HTERT RPE-1 (cell line): ENCODE measurements around the gene USP54.
"Not testable (repeated sequence)": the region's sequence is repeated elsewhere in the genome, so short reads cannot be mapped to it uniquely, and the experiment has no call there.

ENCODE experiments used
- in situ Hi-C: fragments of 300-500 bp; cut with MboI; formaldehyde crosslinking; loops from 4 replicates; pipeline ENCODE4 v1.14.3; 2020; ENCODE audit warnings: low sequenced_read_pairs

The USP54 gene

DNA sequence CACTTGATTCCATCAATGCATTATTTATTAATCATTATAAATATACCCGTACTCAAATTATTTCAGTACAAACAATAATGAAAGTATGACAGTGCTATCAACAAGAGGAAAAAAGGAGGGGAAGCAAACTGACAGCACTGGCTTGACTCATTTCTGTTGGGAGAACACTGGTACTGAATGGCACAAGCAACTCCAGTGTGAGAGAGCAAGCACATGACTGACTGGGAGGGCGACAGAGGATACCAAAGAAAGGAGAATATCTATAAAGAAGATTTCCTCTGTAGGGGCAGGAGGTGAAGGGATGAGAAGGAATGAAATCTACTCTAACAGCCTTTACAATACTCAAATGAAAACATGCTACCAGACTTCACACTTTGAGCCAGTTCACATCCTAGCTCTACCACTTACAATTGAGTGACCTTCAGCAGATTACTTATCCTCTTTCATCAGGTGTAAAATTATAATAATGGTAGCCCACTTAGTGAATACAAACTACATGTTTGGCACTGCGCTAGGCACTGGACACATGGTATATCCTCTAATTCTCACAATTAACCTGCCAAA is 1.5 kb downstream of the USP54 start:
- in situ Hi-C loops: no loop called here

DNA sequence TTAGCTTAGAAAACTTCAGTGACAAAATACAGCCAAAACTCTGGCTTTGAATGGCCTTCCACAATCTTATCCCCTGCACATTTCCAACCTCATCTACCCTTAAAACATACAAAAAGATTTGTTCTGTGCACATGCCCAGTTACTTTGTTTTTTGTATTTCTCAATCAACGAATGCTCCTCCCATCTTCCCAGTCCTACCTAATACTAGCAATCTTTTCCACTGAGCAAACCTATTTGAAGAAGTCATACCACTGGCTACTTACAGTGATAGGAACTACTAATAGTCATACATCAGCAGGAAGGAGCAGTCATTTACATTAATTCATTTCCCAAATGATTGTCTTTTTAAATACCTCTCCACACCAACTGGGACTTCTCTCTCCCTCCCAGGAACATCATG is 2.5 kb downstream of the USP54 start:
- in situ Hi-C loops: no loop called here

DNA sequence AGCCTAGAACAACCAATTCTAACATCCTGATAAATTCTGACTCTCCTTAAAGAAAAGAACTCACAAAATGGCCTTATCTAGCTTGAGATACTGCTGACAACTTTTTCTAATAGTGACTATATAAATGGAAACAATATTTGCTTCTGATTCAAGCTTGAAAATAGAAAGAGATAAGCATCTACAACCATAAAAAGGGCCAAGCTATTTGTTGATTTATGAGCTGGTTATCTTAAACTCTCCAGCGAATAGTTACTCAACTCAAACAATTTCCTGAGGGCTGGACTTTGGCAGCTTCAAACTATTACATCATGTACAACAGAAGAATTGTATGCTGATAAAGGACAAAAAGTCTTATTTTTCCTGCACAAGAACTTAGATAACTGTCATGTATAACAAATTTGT is 4.6 kb downstream of the USP54 start:
- in situ Hi-C loops: no loop called here

DNA sequence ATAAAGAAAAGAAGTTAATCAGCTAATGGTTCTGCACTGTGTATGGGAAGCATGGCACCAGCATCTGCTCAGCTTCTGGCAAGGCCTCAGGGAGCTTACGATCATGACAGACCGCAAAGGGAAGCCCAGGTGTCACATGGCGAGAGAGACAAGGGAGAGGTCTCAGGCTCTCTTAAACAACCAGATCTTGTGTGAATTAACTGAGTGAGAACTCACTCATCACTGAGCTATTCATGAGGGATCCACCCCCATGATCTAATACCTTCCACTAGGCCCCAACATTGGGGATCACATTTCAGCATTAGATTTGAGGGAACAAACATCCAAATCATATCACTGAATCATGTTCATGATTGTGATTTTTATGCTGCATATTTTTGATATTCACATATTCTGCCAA is 5.8 kb downstream of the USP54 start:
- in situ Hi-C loops: no loop called here

DNA sequence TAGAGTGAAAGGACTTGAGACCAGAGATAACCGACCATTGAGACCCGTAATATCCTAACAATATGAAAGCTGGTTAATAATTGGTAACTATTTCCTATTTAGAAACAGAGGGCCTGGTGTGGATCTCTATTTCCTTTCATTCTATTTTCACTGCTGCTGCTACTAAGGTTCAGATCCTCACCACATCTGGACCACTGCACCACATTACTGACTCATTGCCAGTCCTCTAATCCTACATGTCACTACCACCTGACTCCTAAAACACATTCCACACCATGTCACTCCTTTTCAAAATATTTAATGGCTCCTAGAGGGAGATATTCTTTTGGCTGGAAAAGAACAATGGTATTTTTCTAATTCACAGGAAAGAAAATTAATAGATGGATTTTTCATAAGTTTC is 6.4 kb downstream of the USP54 start:
- in situ Hi-C loops: no loop called here

DNA sequence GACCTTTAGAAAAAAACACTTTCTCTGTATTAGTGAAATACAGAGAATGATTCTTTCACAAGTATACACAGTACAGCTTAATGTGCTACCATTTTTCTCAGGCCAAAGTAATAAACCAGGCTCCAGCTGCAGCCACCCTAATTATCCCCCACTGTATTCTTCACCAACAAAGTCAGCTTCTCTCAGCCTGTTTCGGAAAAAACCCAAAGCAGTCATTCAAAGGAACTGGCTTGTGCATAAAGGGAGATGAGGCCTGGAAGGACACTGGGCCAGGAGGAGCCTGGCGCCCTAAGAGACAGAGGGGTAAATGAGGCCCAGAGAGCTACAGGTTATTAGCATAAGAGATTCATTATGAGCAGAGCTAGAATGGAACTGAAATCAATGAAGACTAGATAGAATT is 9.2 kb downstream of the USP54 start:
- in situ Hi-C loops: no loop called here

DNA sequence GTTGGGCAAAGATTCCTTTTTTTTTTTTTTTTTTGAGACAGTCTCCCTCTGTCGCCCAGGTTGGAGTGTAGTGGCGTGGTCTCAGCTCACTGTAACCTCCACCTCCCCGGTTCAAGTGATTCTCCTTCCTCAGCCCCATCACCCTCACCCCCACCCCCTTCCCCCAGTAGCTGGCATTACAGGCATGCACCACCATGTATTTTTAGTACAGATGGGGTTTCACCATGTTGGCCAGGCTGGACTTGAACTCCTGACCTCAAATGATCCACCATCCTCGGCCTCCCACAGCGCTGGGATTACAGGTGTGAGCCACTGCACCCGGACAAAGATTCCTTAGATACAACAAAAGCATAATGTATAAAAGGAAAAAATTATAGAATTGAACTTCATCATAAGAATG is 12.2 kb downstream of the USP54 start:
- in situ Hi-C loops: not testable (repeated sequence)

DNA sequence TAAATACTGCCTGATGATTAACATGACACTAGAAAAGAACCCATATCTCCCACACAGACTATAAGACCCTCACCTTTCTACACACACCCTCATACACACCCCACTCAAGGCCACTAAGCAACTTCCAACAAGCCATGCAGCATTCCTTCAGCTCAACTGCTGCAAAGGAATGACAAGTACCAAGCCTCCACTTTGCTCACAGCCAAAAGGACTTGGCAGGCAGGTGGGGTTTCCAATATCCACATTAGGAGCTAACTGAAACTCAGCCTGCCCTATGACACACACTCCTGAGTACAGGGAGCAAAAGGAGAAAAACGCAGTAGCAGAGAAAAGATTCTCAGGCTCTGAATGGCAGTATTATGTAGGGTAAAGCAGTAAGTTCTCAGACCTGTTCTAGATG is 13.4 kb downstream of the USP54 start:
- in situ Hi-C loops: no loop called here

DNA sequence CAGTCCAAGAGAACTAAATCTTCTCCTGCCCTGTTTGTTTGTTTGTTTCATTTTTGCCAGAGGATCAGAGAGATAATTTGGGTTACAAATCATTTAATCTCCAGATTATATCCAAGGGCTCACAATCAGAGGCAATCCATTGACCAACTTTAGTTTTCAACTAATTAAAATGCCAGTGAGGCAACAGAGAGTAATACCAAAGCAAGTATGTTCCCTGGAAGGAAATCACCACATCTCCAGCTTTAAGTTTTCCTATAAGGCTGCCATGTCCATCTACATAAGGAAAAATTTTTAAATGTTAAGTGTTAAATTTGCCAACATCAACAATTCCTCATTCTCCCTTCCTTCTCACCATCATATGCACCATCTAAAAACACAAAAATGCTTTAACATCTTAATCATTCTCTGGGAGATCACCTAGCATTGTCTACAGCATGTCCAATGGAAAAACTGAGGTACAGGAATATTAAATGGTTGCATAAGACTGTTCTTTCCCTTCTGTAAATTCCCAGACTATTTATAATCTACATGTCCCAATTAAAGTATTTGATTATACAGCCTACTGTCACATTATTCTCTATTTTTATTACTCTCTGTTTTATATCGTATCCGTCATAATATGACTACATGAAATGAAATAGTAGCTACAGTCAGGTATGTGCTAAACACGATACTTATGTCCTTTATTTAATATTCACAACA is 14.1 kb downstream of the USP54 start:
- in situ Hi-C loops: no loop called here

DNA sequence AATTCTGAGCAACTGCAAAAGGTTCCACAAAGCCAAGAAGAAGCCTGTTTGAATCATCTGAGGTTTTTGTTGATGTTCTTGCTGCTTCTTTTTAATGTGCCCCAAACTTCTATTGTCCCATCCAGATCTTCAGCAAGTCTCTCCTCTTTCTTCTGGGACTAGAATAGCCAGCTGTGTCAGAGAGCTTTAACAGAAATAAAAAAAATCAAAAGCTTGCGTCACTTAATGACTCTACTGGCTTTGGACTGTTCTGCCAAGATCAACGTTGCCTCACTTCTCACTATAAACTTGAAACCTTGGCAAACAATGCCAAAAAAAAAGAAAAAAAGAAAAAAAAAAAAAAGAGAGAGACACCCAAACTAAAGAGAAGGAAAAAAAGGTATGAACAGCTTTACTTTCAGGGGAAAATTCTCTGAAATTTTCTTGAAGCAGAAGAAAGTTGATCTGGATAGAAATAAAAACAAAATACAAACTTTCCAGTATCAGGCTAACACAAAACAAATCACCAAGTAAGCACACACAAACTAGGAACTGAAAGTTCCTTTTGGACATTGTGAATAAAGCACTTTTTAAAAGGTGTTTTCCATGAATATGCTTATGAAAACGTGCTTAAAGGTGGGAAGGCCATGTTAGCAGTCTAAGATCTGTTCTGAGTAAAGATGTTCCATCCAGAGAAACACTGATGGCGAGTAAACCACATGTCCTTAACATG is 14.8 kb downstream of the USP54 start:
- in situ Hi-C loops: no loop called here

DNA sequence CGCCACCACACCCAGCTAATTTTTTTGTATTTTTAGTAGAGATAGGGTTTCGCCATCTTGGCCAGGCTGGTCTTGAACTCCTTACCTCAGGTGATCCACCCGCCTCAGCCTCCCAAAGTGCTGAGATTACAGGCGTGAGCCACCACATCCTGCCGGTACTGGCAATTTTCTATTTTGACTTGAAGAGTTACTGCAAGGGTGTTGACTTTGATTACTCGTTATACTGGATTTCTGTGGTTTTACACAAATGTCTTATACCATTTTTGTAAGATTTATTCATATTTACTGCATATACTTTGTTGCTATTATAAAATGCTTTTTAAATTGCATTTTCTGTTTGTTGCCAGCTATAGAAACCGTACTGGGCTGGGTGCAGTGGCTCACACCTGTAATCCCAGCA is 24.1 kb downstream of the USP54 start:
- in situ Hi-C loops: not testable (repeated sequence)

DNA sequence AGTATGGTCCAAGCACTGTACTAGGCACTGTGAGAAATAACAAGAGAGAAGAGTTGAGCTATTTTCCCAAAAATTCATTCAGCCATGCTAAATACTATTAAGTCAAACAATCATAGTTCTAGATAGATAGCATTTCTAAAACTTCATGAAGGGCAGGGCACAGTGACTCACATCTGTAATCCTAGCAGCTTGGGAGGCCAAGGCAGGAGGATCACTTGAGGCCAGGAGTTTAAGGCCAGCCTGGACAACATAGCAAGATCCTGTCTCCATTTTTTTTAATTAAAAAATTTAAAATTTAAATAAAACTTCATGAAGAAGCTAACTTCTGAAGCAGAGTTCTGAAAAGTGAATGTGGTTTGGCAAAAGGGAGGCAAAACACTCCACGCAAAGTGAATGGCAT is 29.9 kb downstream of the USP54 start:
- in situ Hi-C loops: no loop called here

DNA sequence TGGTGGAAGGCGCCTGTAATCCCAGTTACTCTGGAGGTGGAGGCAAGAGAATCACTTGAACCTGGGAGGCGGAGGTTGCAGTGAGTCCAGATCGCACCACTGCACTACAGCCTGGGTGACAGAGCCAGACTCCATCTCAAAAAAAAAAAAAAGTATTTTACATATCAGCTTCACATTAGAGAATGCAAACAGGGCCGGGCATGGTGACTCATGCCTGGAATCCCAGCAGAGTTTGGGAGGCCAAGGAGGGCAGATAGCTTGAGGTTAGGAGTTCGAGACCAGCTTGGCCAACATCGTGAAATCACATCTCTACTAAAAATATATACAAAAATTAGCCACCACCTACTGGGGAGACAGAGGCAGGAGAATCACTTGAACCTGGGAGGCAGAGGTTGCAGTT is 31.6 kb downstream of the USP54 start:
- in situ Hi-C loops: no loop called here

DNA sequence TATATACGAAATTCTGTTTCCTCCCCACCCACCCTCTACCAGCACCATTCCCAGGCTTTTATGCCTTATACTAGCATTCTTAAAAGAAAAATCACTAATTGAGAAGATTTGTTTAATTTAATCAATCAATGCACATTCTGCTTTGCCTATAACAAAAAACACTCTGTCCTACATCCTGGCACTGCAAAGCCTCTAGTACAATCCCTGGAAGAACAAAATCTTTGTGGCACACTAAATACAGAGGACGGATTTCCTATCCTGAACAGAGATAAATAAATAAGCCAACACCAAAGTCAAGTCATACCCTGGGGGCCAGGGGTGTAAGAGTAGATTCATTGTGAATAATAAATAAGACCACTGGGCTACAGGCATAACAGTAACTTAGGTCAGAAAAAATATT is 34.3 kb downstream of the USP54 start:
- in situ Hi-C loops: no loop called here

DNA sequence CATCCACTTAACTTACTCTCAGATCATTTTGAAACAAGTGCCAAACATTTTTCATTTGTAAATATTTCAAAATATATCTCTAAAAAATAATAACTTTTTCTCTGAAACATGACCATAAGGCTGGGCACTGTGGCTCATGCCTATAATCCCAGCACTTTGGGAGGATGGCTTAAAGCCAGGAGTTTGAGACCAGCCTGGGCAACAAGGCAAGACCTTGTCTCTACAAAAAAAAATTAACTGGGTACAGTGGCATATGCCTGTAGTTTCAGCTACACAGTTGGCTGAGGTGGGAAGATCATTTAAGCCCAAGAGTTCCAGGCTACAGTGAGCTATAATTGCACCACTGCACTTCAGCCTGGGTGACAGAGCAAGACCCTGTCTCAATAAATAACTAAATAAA is 36.4 kb downstream of the USP54 start:
- in situ Hi-C loops: no loop called here

DNA sequence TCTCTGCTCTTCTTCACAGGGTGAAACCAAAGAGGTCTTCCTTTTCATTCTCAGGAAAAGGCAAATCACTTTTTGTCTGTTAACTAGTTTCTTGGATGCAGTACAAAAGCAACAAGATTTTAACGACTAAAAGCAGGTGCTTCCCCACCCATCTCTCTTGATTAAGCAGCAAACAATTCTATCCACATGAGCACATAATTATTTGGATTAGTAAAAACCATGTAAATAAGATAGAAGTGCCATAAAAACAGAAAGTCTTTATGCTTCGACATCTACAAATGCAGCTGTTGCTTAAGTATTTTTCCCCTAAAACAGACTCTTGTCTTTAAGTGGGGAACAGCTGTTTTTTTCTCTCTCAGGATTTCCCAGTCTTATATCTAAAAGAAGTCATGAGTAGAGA is 37.4 kb downstream of the USP54 start:
- in situ Hi-C loops: no loop called here

DNA sequence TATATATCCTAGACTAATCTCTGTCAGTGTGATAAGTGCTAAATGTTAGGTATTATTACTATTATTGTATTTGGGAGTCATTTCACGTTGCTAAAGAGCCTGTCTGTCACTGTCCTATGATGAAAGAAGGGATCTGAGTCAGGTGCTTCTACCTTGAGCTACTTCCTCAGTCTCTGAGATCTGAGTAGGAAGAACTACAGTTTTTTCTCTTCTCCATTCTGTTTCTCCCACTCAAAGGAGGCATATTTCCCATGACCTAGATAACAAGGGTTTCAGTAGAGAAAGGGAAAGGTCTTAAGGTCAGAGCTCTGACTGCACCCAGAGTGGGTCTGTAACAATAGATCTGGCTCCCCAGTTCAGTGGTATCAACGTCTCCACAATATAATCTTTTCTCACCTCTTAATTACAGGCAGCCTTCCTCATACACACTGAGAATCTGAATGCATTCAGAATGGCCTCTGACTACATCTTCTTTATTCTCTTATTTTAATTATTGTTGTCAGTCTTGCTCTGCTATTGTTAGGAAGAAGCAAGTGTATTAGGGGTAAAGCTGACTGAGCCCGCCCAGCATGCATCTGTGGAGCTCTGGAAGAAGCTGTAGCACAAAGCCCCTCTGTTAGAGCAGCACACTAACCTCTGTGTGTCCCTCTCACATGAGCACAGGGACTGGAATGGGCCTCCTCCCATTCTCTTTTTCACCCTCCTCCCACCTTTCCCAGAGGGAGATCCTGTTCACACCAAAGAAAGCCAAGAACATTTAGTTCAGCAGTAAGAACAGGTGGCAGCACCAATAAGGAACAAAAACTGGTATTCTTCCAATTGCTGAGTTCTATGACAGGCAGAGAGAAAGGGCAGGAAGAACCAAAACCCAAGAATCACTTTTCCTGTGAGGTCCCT is 38.1 kb downstream of the USP54 start:
- in situ Hi-C loops: no loop called here

DNA sequence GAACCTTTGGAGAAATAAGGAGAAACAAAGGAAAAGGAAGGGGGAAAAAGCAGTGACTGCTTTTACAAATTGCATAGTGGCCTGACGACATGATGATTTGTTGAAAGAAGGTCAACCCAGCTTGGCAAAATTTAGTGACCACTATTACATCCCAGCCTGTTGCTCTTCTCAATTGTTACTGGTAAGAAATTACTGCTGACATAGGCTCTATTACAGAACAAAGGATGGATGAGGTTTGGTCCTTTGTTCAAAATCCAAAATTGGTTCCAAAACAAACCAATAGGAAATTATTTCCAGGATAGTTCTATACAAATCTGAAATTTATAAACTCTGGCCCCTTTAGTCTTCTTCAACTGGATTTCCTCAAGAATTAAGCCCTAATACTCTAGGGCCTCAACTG is 39.6 kb downstream of the USP54 start:
- in situ Hi-C loops: no loop called here

DNA sequence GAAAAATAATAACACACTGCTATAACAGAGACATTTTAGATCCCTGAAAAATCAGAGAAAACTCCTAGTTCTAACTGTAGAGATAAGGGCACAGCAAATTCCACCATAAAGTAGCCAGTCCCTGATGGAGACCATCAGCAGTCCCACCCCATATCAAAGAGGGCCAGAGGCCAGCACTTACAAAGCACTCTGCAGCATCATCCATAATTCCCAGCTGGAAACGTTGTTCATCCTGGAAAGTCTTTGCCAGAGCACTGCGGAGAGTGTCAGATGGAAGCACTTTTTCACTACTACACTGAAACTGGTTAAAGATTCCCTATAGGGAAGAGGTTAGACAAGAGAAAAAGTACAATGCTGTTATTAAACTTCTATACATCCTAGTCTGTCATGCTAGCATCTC is 45.8 kb downstream of the USP54 start:
- in situ Hi-C loops: loop anchor here (25.0 kb wide), 1 partner anchor 92 kb away; the partner anchor contains the start of gene MYOZ1

DNA sequence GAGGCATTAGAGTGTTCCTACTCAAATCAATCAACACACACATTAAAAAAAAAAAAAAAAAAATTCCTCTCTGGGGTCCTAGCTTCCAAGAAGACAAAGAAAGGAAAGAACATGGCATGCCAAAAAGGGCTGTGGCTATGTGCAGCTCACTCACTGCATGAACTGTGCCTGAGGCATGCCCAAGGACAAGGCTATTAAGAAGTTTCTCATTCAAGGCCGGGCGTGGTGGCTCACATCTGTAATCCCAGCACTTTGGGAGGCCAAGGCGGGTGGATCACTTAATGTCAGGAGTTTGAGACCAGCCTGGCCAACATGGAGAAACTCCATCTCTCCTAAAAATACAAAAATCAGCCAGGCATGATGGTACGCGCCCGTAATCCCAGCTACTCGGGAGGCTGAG is 53.4 kb downstream of the USP54 start:
- in situ Hi-C loops: loop anchor here (25.0 kb wide), 1 partner anchor 100 kb away; the partner anchor contains the start of gene MYOZ1

DNA sequence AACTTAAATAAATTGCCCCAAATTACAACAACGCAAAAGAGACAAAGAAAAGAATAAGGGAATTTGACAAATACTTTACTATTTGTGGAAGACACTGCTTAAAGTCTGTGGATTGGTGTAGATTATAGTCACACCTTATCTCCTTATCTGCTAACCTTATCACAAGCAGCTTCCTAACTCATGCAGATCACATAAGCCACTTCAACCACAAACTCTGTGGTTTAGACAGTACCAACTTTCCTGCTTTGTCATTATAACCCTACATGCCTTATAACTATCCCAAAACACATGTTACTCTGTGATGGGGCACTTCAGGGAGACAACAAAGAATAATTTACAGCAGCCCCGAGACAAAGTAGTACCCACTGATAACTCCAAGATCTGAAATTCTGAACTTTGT is 53.9 kb downstream of the USP54 start:
- in situ Hi-C loops: loop anchor here (25.0 kb wide), 1 partner anchor 100 kb away; the partner anchor contains the start of gene MYOZ1
